RWPE2 (cell line): ENCODE data around the gene DCTN3.
A peak's percentile ranks its signal among the peaks of the same experiment; 100 is the strongest.

ENCODE experiments used
- ATAC-seq: fragments of 200-7000 bp; cut with Tn5 transposase; 3 replicates; pipeline ENCODE4 v1.9.1; 2021; ENCODE audit warnings: low read depth
- DNase-seq: peaks from one replicate; pipeline ENCODE4 v3.0.0-alpha.2; 2020; ENCODE audit warnings: low spot score
- H3K27ac ChIP-seq: fragments of 450-650 bp; 2 replicates; pipeline ENCODE4 v1.5.1; 2017; ENCODE audit warnings: mild to moderate bottlenecking; ENCODE audit not compliant: poor library complexity, severe bottlenecking
- H3K27me3 ChIP-seq: fragments of 250-450 bp; sonication (Bioruptor Pico); 2 replicates; pipeline ENCODE4 v1.5.1; 2021; ENCODE audit warnings: mild to moderate bottlenecking, moderate library complexity; ENCODE audit not compliant: insufficient read depth, poor library complexity, severe bottlenecking
- H3K36me3 ChIP-seq: fragments of 250-450 bp; sonication (Bioruptor Pico); 2 replicates; pipeline ENCODE4 v1.5.1; 2020; ENCODE audit warnings: low read depth, mild to moderate bottlenecking, moderate library complexity
- H3K4me1 ChIP-seq: fragments of 250-450 bp; sonication (Bioruptor Pico); 2 replicates; pipeline ENCODE4 v1.5.1; 2021; ENCODE audit warnings: mild to moderate bottlenecking, moderate library complexity; ENCODE audit not compliant: insufficient read depth, poor library complexity, severe bottlenecking
- H3K4me3 ChIP-seq: fragments of 250-450 bp; sonication (Bioruptor Pico); 2 replicates; pipeline ENCODE4 v1.5.1; 2021; ENCODE audit warnings: mild to moderate bottlenecking, moderate library complexity; ENCODE audit not compliant: severe bottlenecking
- H3K9me3 ChIP-seq: fragments of 250-450 bp; sonication (Bioruptor Pico); 2 replicates; pipeline ENCODE4 v1.5.1; 2021; ENCODE audit warnings: mild to moderate bottlenecking, moderate library complexity; ENCODE audit not compliant: severe bottlenecking
- TF ChIP-seq, protein P1 (sequence below): fragments of 450-650 bp; IDR thresholded peaks from one replicate; pipeline ENCODE4 v1.5.1; 2017; ENCODE audit warnings: mild to moderate bottlenecking, moderate library complexity; ENCODE audit not compliant: poor library complexity, severe bottlenecking

The DCTN3 gene

DNA sequence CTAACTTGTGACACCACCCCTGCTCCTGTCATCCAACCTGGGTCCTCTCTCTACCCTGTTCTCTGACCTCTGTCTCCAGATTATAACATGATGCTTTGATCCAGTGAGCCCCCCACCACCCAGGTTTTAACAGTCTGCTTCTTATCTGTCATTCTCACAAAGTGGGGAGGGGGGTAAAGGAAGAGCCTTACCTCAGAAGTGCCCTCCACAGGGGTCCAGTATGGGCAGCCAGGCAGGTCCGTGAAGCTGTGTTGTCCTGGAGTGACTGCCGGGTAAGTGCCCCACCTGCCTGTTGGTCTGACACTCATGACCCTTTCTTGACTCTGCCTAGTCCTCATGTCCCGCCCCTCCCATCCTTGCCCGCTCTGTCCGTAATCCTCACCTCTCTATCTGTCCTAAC is 35.1 kb upstream of the DCTN3 start:
- DNase-seq (no peak), ATAC-seq (no peak)
- no peak overlapping the region for H3K4me3 ChIP-seq
- H3K4me1 ChIP-seq: peaks cover 2% of the 10 kb centered on the region
- no peak overlapping the region for H3K27ac ChIP-seq
- H3K36me3 ChIP-seq: no peaks in the 10 kb centered on the region
- H3K27me3 ChIP-seq: no peaks in the 10 kb centered on the region
- TF ChIP-seq, protein P1, sequence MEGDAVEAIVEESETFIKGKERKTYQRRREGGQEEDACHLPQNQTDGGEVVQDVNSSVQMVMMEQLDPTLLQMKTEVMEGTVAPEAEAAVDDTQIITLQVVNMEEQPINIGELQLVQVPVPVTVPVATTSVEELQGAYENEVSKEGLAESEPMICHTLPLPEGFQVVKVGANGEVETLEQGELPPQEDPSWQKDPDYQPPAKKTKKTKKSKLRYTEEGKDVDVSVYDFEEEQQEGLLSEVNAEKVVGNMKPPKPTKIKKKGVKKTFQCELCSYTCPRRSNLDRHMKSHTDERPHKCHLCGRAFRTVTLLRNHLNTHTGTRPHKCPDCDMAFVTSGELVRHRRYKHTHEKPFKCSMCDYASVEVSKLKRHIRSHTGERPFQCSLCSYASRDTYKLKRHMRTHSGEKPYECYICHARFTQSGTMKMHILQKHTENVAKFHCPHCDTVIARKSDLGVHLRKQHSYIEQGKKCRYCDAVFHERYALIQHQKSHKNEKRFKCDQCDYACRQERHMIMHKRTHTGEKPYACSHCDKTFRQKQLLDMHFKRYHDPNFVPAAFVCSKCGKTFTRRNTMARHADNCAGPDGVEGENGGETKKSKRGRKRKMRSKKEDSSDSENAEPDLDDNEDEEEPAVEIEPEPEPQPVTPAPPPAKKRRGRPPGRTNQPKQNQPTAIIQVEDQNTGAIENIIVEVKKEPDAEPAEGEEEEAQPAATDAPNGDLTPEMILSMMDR: no peak
- no peaks in the 10 kb centered on the region for H3K9me3 ChIP-seq

GRCh38 chr9:34654323-34655051 is 34.2 kb upstream of the DCTN3 start:
- Histone ChIP-seq H3K27me3 (no peaks in the 10 kb centered on the region), H3K27ac (no peak overlapping the region), H3K4me3 (no peak overlapping the region), H3K36me3 (0 out of 2 replicates have a peak, but pooled peaks cover 4% of the 10 kb centered on the region), H3K9me3 (no peaks in the 10 kb centered on the region), H3K4me1 (peaks cover 2% of the 10 kb centered on the region)
- DNase-seq (no peak), ATAC-seq (no peak)
- TF ChIP-seq, protein P1: no peak

DNA sequence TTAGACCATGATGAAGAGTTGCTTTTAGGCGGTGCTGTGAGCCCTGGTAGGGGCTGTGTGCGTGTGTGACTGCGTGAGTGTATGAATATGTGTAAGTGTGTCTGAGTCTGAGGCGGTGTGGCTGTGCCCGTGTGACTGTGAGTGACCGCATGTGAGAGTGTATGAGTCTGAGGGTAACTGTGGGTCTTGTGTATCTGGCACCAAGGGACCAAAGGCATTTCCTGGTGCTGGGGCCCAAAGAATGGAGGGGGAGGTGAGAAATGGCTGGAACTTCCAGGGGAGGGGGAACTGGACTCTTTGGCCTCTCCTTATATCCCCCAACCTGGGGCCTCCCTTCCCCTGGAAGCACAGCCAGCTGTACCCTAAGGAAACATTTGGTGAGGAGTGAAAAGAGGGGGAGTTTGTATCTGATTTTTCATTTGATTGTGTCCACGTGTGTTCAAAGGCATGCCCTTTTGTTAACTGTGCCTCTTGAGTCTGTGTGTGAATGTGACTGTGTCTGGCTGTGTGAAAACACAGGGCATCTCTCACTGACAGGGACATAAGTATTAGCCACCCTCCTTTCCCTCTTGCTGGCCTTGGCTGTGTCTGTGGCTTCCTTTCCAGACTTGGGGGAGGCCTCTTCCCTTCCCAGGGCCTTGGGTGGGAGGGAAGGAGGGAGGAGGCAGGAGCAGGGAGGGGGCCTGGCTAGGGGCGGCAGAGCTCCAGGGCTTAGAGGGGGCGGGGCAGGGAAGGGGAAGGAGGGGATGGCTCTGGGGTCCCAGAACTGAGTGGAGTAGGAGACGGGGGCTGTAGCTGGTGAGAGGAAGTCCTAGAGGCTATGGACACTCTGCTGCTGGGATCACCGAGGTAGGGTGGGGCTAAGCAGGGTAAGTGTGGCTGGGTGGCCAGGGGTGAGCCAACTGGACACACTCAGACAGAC is 33.1 kb upstream of the DCTN3 start:
- H3K4me1 ChIP-seq: peaks cover 2% of the 10 kb centered on the region
- H3K4me3 ChIP-seq: no peak overlapping the region
- H3K36me3 ChIP-seq: peaks cover 15% of the 10 kb centered on the region; the same call in 1 of the 2 replicates
- DNase-seq: no peak
- H3K9me3 ChIP-seq: no peaks in the 10 kb centered on the region
- no peaks in the 10 kb centered on the region for H3K27me3 ChIP-seq
- no peak for ATAC-seq
- no peak overlapping the region for H3K27ac ChIP-seq
- TF ChIP-seq, protein P1: no peak

DNA sequence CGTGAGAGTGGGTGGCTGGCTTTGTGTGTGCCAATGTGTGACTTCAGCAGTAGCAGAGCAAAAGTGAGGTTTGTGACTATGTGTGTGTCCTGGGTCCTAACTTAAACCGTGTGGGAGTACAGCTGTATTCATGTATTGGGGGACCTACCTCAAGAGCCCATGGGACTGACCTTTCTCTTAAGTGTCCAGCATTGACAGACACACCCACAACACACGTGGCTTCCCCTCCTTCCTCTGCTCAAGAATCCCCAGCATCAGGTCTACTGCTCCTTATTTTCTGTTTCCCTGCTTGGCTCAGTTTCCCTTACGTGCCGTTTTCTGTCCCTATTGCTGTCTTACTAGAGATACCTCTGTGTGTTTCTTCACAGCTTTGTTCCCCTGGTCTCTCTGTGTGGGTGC is 32.3 kb upstream of the DCTN3 start:
- Histone ChIP-seq H3K27me3 (no peaks in the 10 kb centered on the region), H3K9me3 (no peaks in the 10 kb centered on the region), H3K4me1 (peaks cover 4% of the 10 kb centered on the region), H3K4me3 (peak overlapping the region; percentile 32), H3K36me3 (peaks cover 22% of the 10 kb centered on the region; the same call in 1 of the 2 replicates), H3K27ac (peak overlapping the region; percentile 70)
- TF ChIP-seq, protein P1: no peak
- DNase-seq (no peak), ATAC-seq (no peak)
